Stimulated activated naive CD4-positive, alpha-beta T cell (primary cell): ENCODE measurements around the gene FAM107A.

Experiments
- DNase-seq, 6 experiments: peaks; one replicate each; lab custom pipeline; 2025; lab: John Stamatoyannopoulos, UW

The FAM107A gene

GRCh38 chr3:58591517-58592510 lies 14.6 kb upstream of the FAM107A start:
- DNase-seq: no peak

- no peak for DNase-seq
These were observed 10.9 kb upstream of the FAM107A start for GRCh38 chr3:58588030-58588614.

GRCh38 chr3:58586776-58587192 lies 9.6 kb upstream of the FAM107A start:
- no peak for DNase-seq

- DNase-seq: no peak
These were observed 8.8 kb upstream of the FAM107A start for GRCh38 chr3:58585994-58586393.

GRCh38 chr3:58585005-58585786 lies 8.0 kb upstream of the FAM107A start:
- peak in 3 of 6 experiments; percentile 8 to 27 (median 21) for DNase-seq

- DNase-seq: no peak
These were observed 7.5 kb upstream of the FAM107A start for GRCh38 chr3:58584690-58585004.

GRCh38 chr3:58581328-58582091 lies 4.3 kb upstream of the FAM107A start:
- no peak for DNase-seq

GRCh38 chr3:58580826-58581327 lies 3.7 kb upstream of the FAM107A start:
- DNase-seq: no peak

- DNase-seq: no peak
These were observed 1.7 kb upstream of the FAM107A start for GRCh38 chr3:58578873-58579272.

GRCh38 chr3:58576716-58577115 lies 475 bp downstream of the FAM107A start:
- no peak for DNase-seq

- no peak for DNase-seq
These were observed 1.1 kb downstream of the FAM107A start for GRCh38 chr3:58575971-58576652.

- DNase-seq: no peak
These were observed 2.5 kb downstream of the FAM107A start for GRCh38 chr3:58574682-58575081.

GRCh38 chr3:58574106-58574505 lies 3.1 kb downstream of the FAM107A start:
- no peak for DNase-seq

GRCh38 chr3:58573640-58574039 lies 3.6 kb downstream of the FAM107A start:
- no peak for DNase-seq

GRCh38 chr3:58572634-58573230 lies 4.5 kb downstream of the FAM107A start:
- no peak for DNase-seq

- DNase-seq: no peak
These were observed 5.1 kb downstream of the FAM107A start for GRCh38 chr3:58572013-58572633.

GRCh38 chr3:58570851-58571250 lies 6.3 kb downstream of the FAM107A start:
- DNase-seq: no peak

GRCh38 chr3:58569287-58570001 lies 7.7 kb downstream of the FAM107A start:
- DNase-seq: no peak

GRCh38 chr3:58568572-58569286 lies 8.5 kb downstream of the FAM107A start:
- DNase-seq: peak; percentile 7 to 58 (median 40)
